ENCODE data around the gene C9. TPM values are rescaled to one million over a fixed set of nuclear protein-coding genes. Genes with fewer than 3 reads are reported as not detected.
"Not testable (repeated sequence)": the region's sequence is repeated elsewhere in the genome, so short reads cannot be mapped to it uniquely, and the experiment has no call there.

The C9 gene
- total RNA-seq, 1 donor from 2014 or later = not detected

DNA sequence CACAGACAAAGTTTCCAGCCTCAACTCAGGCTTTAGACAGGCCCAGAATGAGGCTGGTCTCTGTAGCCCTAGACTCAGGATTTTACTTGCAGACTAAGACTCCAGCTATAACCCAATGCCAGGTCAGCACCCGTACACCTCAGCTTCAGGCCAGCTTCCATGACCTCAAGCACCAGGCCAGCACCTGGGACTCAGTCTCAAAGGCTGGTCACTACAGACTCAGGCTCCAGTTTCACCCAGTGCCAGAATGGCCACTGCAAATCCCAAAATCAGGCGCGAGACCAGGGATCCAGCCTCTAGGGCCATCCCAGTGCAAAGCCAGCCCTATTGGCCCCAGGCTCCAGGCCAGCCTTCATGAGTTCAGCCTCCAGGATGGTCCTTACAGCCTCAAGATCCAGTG lies 44.9 kb downstream of the C9 start:
- no peak for TF ChIP-seq CTCF (IDR thresholded peaks at IDR 0.05)
- Mint-ChIP-seq H3K9me3 (ENCODE audit: low read depth) (peaks cover 16% of the 10 kb centered on the region), H3K4me3 (ENCODE audit: unreplicated experiment) (no peak overlapping the region)

DNA sequence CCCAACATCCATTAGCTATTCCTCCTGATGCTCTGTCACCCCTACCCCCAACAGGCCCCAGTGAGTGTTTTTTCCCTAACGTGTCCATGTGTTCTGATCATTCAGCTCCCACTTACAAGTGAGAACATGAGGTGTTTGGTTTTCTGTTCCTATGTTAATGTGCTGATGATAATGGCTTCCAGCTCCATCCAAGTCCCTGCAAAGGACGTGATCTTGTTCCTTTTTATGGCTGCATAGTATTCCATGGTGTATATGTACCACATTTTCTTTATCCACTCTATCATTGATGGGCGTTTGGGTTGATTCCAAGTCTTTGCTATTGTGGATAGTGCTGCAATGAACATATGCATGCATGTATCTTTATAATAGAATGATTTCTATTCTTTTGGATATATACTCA lies 47.8 kb downstream of the C9 start:
- H3K27ac Mint-ChIP-seq (ENCODE audit: unreplicated experiment); H3K4me3 Mint-ChIP-seq (ENCODE audit: unreplicated experiment); H3K36me3 Mint-ChIP-seq (ENCODE audit: low read depth); H3K4me1 Mint-ChIP-seq (ENCODE audit: low read depth); DNase-seq (ENCODE audit: low spot score): not testable (repeated sequence)
- H3K9me3 Mint-ChIP-seq (ENCODE audit: low read depth) = peaks cover 16% of the 10 kb centered on the region
- H3K27me3 Mint-ChIP-seq (ENCODE audit: low read depth) = peaks cover 12% of the 10 kb centered on the region

More for the DNA sequence above, 44.9 kb downstream of the C9 start:
- Mint-ChIP-seq H3K4me1 (ENCODE audit: low read depth) (no peaks in the 10 kb centered on the region), H3K36me3 (ENCODE audit: low read depth) (peaks cover 4% of the 10 kb centered on the region), H3K27ac (ENCODE audit: unreplicated experiment) (no peak overlapping the region), H3K27me3 (ENCODE audit: low read depth) (peaks cover 16% of the 10 kb centered on the region)
- DNase-seq (ENCODE audit: low spot score) = no peak

- no peak for DNase-seq (ENCODE audit: low spot score)
- H3K27me3 Mint-ChIP-seq (ENCODE audit: low read depth) = peaks cover 12% of the 10 kb centered on the region
- H3K9me3 Mint-ChIP-seq (ENCODE audit: low read depth) = peaks cover 16% of the 10 kb centered on the region
- no peak overlapping the region for H3K4me3 Mint-ChIP-seq (ENCODE audit: unreplicated experiment)
- no peaks in the 10 kb centered on the region for H3K4me1 Mint-ChIP-seq (ENCODE audit: low read depth)
- H3K27ac Mint-ChIP-seq (ENCODE audit: unreplicated experiment) = no peak overlapping the region
- peaks cover 4% of the 10 kb centered on the region for H3K36me3 Mint-ChIP-seq (ENCODE audit: low read depth)
- no peak for TF ChIP-seq CTCF (IDR thresholded peaks at IDR 0.05)
Observed at GRCh38 chr5:39315995-39316394, 48.3 kb downstream of the C9 start.

DNA sequence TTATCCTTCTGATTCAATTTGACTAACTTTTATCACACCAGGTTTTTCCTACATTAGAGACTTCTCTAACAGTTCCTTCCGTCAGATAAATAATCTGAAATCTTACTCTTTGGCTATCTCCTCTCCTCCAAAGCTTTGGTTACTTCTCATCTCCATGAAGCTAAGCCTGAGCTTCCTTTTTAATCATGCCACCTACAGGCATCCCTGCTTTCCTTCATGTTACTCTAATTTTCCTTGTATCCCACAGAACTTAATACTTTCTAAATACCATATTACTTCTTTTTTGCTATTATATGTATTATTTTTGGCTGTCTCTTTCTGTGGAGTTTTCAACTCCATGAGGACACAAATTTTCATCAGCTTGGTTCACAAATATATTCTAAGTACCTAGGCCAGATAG lies 49.7 kb downstream of the C9 start:
- Mint-ChIP-seq H3K27me3 (ENCODE audit: low read depth) (peaks cover 10% of the 10 kb centered on the region), H3K9me3 (ENCODE audit: low read depth) (peaks cover 12% of the 10 kb centered on the region)

GRCh38 chr5:39309534-39309933 lies 54.8 kb downstream of the C9 start:
- TF ChIP-seq CTCF (IDR thresholded peaks at IDR 0.05) = no peak
- Mint-ChIP-seq H3K9me3 (ENCODE audit: low read depth) (no peaks in the 10 kb centered on the region), H3K4me1 (ENCODE audit: low read depth) (no peaks in the 10 kb centered on the region), H3K36me3 (ENCODE audit: low read depth) (no peaks in the 10 kb centered on the region), H3K4me3 (ENCODE audit: unreplicated experiment) (no peak overlapping the region), H3K27me3 (ENCODE audit: low read depth) (peaks cover 16% of the 10 kb centered on the region), H3K27ac (ENCODE audit: unreplicated experiment) (no peak overlapping the region)
- no peak for DNase-seq (ENCODE audit: low spot score)

More for the DNA sequence above, 49.7 kb downstream of the C9 start:
- peak; percentile 18 for TF ChIP-seq CTCF (IDR thresholded peaks at IDR 0.05)
- H3K4me1 Mint-ChIP-seq (ENCODE audit: low read depth) = no peaks in the 10 kb centered on the region
- no peak for DNase-seq (ENCODE audit: low spot score)
- H3K27ac Mint-ChIP-seq (ENCODE audit: unreplicated experiment) = no peak overlapping the region
- H3K36me3 Mint-ChIP-seq (ENCODE audit: low read depth) = peaks cover 2% of the 10 kb centered on the region
- no peak overlapping the region for H3K4me3 Mint-ChIP-seq (ENCODE audit: unreplicated experiment)

GRCh38 chr5:39302472-39302871 lies 61.8 kb downstream of the C9 start:
- H3K27ac Mint-ChIP-seq (ENCODE audit: unreplicated experiment) = no peak overlapping the region
- TF ChIP-seq CTCF (IDR thresholded peaks at IDR 0.05) = no peak
- H3K4me1 Mint-ChIP-seq (ENCODE audit: low read depth) = no peaks in the 10 kb centered on the region
- DNase-seq (ENCODE audit: low spot score) = no peak
- H3K36me3 Mint-ChIP-seq (ENCODE audit: low read depth) = no peaks in the 10 kb centered on the region
- H3K4me3 Mint-ChIP-seq (ENCODE audit: unreplicated experiment) = no peak overlapping the region
- H3K9me3 Mint-ChIP-seq (ENCODE audit: low read depth) = peaks cover 9% of the 10 kb centered on the region
- peaks cover 20% of the 10 kb centered on the region for H3K27me3 Mint-ChIP-seq (ENCODE audit: low read depth)
